LNCaP clone FGC (cell line): ENCODE results near the gene ADAMTS2.

ENCODE experiments used
- DNase-seq: peaks from one replicate; pipeline ENCODE4 v3.0.0-alpha.2; 2011; ENCODE audit warnings: low read depth
- H3K4me3 ChIP-seq: 2 replicates; pipeline ENCODE4 v1.5.1; 2011; ENCODE audit warnings: mild to moderate bottlenecking, low read depth, low read length, control low read depth
- CTCF ChIP-seq: IDR thresholded peaks from 2 replicates; pipeline ENCODE4 v1.5.1; 2012; ENCODE audit warnings: mild to moderate bottlenecking; ENCODE audit not compliant: control insufficient read depth, insufficient read depth; ENCODE audit errors: extremely low read depth

ADAMTS2 gene

GRCh38 chr5:179153341-179153901 lies 191.8 kb downstream of the ADAMTS2 start:
- H3K4me3 ChIP-seq = no peak overlapping the region
- no peak for DNase-seq
- no peak for TF ChIP-seq CTCF

GRCh38 chr5:179152941-179153340 lies 192.3 kb downstream of the ADAMTS2 start:
- TF ChIP-seq CTCF = no peak
- H3K4me3 ChIP-seq = no peak overlapping the region
- DNase-seq = no peak

- H3K4me3 ChIP-seq = no peak overlapping the region
- no peak for TF ChIP-seq CTCF
These were observed 192.9 kb downstream of the ADAMTS2 start for GRCh38 chr5:179152144-179152895.

GRCh38 chr5:179151286-179152118 lies 193.8 kb downstream of the ADAMTS2 start:
- no peak for TF ChIP-seq CTCF

More at GRCh38 chr5:179152144-179152895, 192.9 kb downstream of the ADAMTS2 start:
- no peak for DNase-seq

GRCh38 chr5:179150011-179150410 lies 195.2 kb downstream of the ADAMTS2 start:
- no peak for TF ChIP-seq CTCF
- H3K4me3 ChIP-seq = no peak overlapping the region

More at GRCh38 chr5:179151286-179152118, 193.8 kb downstream of the ADAMTS2 start:
- no peak overlapping the region for H3K4me3 ChIP-seq
- no peak for DNase-seq

GRCh38 chr5:179149278-179149677 lies 196.0 kb downstream of the ADAMTS2 start:
- no peak overlapping the region for H3K4me3 ChIP-seq
- no peak for TF ChIP-seq CTCF
- DNase-seq = no peak

More at GRCh38 chr5:179150011-179150410, 195.2 kb downstream of the ADAMTS2 start:
- no peak for DNase-seq
